Measurements from ENCODE around the gene MTA2. TPM values are rescaled to one million over a fixed set of nuclear protein-coding genes. Genes with fewer than 3 reads are reported as not detected.

MTA2 gene
- total and polyA plus RNA-seq, 10 of the 15 experiments (the other 5 are each of a cell fraction or from before 2014, with no cell fraction given), result 6.7 to 201 (median 113) TPM

DNA sequence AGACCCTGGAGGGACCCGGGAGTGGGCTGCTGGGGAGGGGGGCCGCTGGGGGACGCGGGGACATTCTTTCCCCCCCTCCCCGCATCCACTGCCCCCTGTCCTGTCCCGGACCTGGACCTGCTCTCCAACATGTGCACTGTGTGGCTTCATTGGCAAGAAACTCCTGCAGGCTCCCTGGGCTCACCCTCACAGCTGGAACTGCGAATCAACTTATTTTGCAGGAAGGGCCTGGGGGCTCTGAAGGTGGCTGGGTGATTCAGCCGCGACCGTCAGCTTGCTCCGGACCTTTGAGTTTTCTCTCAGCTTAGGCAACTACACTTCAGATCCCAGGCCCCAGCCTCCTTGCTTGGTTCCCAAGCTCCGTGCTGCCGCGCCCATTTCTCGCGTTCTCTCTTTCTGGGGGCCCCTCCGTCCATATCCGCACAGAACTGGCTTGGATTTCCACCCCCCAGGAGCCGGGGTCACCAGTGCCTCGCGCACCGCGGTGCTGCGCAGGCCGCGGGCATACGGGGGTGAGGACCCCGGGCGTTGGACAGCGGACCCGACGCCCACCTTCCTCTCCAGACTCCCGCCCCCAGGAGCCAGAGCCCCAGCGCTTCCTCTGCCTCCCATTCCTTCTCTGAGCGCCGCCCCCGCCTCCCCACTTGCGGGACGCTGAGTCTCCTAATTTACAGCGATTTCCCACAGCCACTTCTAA, 54.6 kb downstream of the MTA2 start:
- TF ChIP-seq ATF7 (IDR thresholded peaks at IDR 0.05; ENCODE audit: low read depth) (no peak), NR2C2 (IDR thresholded peaks at IDR 0.05; ENCODE audit: borderline replicate concordance, control insufficient read depth, insufficient read length, low read depth) (no peak), ETV6 (conservative IDR thresholded peaks at IDR 0.05 in 1 of 2, IDR thresholded peaks at IDR 0.05 in 1 of 2; ENCODE audit: borderline replicate concordance in 1 of 2, low read depth in 1 of 2) (no peak), IKZF1 (conservative IDR thresholded peaks at IDR 0.05) (no peak), SMC3 (IDR thresholded peaks at IDR 0.05; ENCODE audit: borderline replicate concordance, low read length) (no peak), IKZF2 (IDR thresholded peaks at IDR 0.05) (no peak), EP300 (IDR thresholded peaks at IDR 0.05; ENCODE audit: borderline replicate concordance in 1 of 2, control insufficient read depth in 1 of 2, low read depth in 2 of 2, low read length in 2 of 2) (no peak), RCOR1 (conservative IDR thresholded peaks at IDR 0.05; ENCODE audit: low read depth, low read length) (no peak), SMARCA5 (IDR thresholded peaks at IDR 0.05) (no peak), SREBF2 (IDR thresholded peaks at IDR 0.05; ENCODE audit: low read length) (no peak)
- TF ChIP-seq, protein P1, sequence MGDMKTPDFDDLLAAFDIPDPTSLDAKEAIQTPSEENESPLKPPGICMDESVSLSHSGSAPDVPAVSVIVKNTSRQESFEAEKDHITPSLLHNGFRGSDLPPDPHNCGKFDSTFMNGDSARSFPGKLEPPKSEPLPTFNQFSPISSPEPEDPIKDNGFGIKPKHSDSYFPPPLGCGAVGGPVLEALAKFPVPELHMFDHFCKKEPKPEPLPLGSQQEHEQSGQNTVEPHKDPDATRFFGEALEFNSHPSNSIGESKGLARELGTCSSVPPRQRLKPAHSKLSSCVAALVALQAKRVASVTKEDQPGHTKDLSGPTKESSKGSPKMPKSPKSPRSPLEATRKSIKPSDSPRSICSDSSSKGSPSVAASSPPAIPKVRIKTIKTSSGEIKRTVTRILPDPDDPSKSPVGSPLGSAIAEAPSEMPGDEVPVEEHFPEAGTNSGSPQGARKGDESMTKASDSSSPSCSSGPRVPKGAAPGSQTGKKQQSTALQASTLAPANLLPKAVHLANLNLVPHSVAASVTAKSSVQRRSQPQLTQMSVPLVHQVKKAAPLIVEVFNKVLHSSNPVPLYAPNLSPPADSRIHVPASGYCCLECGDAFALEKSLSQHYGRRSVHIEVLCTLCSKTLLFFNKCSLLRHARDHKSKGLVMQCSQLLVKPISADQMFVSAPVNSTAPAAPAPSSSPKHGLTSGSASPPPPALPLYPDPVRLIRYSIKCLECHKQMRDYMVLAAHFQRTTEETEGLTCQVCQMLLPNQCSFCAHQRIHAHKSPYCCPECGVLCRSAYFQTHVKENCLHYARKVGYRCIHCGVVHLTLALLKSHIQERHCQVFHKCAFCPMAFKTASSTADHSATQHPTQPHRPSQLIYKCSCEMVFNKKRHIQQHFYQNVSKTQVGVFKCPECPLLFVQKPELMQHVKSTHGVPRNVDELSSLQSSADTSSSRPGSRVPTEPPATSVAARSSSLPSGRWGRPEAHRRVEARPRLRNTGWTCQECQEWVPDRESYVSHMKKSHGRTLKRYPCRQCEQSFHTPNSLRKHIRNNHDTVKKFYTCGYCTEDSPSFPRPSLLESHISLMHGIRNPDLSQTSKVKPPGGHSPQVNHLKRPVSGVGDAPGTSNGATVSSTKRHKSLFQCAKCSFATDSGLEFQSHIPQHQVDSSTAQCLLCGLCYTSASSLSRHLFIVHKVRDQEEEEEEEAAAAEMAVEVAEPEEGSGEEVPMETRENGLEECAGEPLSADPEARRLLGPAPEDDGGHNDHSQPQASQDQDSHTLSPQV (IDR thresholded peaks at IDR 0.05), result no peak
- TF ChIP-seq, protein P2, sequence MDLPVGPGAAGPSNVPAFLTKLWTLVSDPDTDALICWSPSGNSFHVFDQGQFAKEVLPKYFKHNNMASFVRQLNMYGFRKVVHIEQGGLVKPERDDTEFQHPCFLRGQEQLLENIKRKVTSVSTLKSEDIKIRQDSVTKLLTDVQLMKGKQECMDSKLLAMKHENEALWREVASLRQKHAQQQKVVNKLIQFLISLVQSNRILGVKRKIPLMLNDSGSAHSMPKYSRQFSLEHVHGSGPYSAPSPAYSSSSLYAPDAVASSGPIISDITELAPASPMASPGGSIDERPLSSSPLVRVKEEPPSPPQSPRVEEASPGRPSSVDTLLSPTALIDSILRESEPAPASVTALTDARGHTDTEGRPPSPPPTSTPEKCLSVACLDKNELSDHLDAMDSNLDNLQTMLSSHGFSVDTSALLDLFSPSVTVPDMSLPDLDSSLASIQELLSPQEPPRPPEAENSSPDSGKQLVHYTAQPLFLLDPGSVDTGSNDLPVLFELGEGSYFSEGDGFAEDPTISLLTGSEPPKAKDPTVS (IDR thresholded peaks at IDR 0.05; ENCODE audit: low read depth, low read length), result no peak
- TF ChIP-seq, protein P3, sequence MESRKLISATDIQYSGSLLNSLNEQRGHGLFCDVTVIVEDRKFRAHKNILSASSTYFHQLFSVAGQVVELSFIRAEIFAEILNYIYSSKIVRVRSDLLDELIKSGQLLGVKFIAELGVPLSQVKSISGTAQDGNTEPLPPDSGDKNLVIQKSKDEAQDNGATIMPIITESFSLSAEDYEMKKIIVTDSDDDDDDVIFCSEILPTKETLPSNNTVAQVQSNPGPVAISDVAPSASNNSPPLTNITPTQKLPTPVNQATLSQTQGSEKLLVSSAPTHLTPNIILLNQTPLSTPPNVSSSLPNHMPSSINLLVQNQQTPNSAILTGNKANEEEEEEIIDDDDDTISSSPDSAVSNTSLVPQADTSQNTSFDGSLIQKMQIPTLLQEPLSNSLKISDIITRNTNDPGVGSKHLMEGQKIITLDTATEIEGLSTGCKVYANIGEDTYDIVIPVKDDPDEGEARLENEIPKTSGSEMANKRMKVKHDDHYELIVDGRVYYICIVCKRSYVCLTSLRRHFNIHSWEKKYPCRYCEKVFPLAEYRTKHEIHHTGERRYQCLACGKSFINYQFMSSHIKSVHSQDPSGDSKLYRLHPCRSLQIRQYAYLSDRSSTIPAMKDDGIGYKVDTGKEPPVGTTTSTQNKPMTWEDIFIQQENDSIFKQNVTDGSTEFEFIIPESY (IDR thresholded peaks at IDR 0.05), result no peak
- H3K36me3 ChIP-seq (ENCODE audit: control insufficient read depth in 2 of 2, insufficient read depth in 2 of 2, low read length in 1 of 2), result no peaks in the 10 kb centered on the region
- H3K4me3 ChIP-seq, result peak overlapping the region; percentile 84
- H3K4me1 ChIP-seq (ENCODE audit: control insufficient read depth, insufficient read depth, low read length), result peaks cover 54% of the 10 kb centered on the region
- RAD21 ChIA-PET (ENCODE audit: unreplicated experiment), result interaction anchor here (0.8 to 9.1 kb wide), 5 partner anchors 9 to 122 kb away, joined by 3 to 313 read pairs (median 4); partner anchors contain the start of gene EEF1G
- no peaks in the 10 kb centered on the region for H3K9me3 ChIP-seq (replicated peaks; ENCODE audit: control insufficient read depth, insufficient read depth, low read length)
- H4K20me1 ChIP-seq (ENCODE audit: control insufficient read depth, insufficient read depth), result no peaks in the 10 kb centered on the region; the same call in 1 of the 2 replicates
- intact Hi-C loops (cut with micrococcal nuclease; ENCODE audit: unreplicated experiment), result no loop called here
- ATAC-seq (peak; percentile 0; the same call in 1 of the 3 replicates), FAIRE-seq (no peak), DNase-seq (ENCODE audit: low read depth, low spot score) (no peak)
- no peaks in the 10 kb centered on the region; a peak in 2 of 4 replicates for H3K27me3 ChIP-seq (replicated peaks in 1 of 2; ENCODE audit: control insufficient read depth in 2 of 2, insufficient read depth in 2 of 2, low read length in 1 of 2)
- POLR2A ChIA-PET, result interaction anchor here (10.3 kb wide), 1 partner anchor 9 kb away, joined by 188 read pairs; no protein-coding TSS in a partner anchor
- peak overlapping the region; percentile 97; the same call in 1 of the 2 replicates for H3K4me2 ChIP-seq (ENCODE audit: control insufficient read depth, insufficient read depth)
- BruUV-seq (replicated peaks), result no TSS peak
- no peak overlapping the region for H3K9ac ChIP-seq (ENCODE audit: control insufficient read depth, insufficient read depth, low read length)
- WGBS (ENCODE audit: insufficient coverage, insufficient replicate concordance, low lambda C conversion rate, missing lambda C conversion rate), result 33% methylated on average over 30 of the region's 40 CpGs
- in situ Hi-C loops (cut with MboI), result no loop called here
- no peak overlapping the region for H2AFZ ChIP-seq (ENCODE audit: control insufficient read depth, low read depth, low read length)
- SMC1A ChIA-PET (ENCODE audit: uncharacterized antibody, unreplicated experiment), result interaction anchor here (1.5 kb wide), 1 partner anchor 10 kb away, joined by 5 read pairs; no protein-coding TSS in a partner anchor
- H3K27ac ChIP-seq (ENCODE audit: control insufficient read depth, insufficient read depth), result no peak overlapping the region
- peaks cover 39% of the 10 kb centered on the region for H3K79me2 ChIP-seq (ENCODE audit: control insufficient read depth, insufficient read depth, low read length)
- CTCF ChIA-PET, result interaction anchor here (0.7 to 1.6 kb wide), 3 partner anchors 11 to 125 kb away, joined by 3 to 8 read pairs (median 4); no protein-coding TSS in a partner anchor

All from GM12878 (cell line).